Lung (tissue), 12 donors: ENCODE results near the gene SBF2. TPM values are rescaled to one million over a fixed set of nuclear protein-coding genes. Genes with fewer than 3 reads are reported as not detected.
"Not testable (repeated sequence)": the region's sequence is repeated elsewhere in the genome, so short reads cannot be mapped to it uniquely, and the experiment has no call there.

Experiments used
- ATAC-seq: fragments of 200-7000 bp; cut with Tn5 transposase; one replicate; pipeline ENCODE4 v1.9.1; 2020; ENCODE audit warnings: moderate number of reproducible peaks; ENCODE audit not compliant: insufficient read depth, low FRiP score
- DNase-seq, 3 donors: peaks; one replicate each; pipeline ENCODE4 v3.0.0-alpha.2; 2013 to 2017
- H3K27ac ChIP-seq, 2 donors: one replicate each; pipeline ENCODE4 v1.5.1; 2013; ENCODE audit warnings: mild to moderate bottlenecking in 2 of 2, moderate library complexity in 2 of 2, control low read depth in 1 of 2, inconsistent platforms in 1 of 2, low read depth in 1 of 2, low read length in 1 of 2
- H3K27me3 ChIP-seq, 3 donors: one replicate each; pipeline ENCODE4 v1.5.1; 2013; ENCODE audit warnings: low read length in 2 of 3; ENCODE audit not compliant: control insufficient read depth in 3 of 3, insufficient read depth in 3 of 3
- H3K36me3 ChIP-seq, 4 donors: one replicate each; pipeline ENCODE4 v1.5.1; 2013; ENCODE audit warnings: low read length in 4 of 4, mild to moderate bottlenecking in 1 of 4, moderate library complexity in 1 of 4; ENCODE audit not compliant: control insufficient read depth in 4 of 4, insufficient read depth in 4 of 4
- H3K4me1 ChIP-seq, 5 donors: one replicate each; pipeline ENCODE4 v1.5.1; 2013; ENCODE audit warnings: low read length in 5 of 5, mild to moderate bottlenecking in 2 of 5, moderate library complexity in 1 of 5; ENCODE audit not compliant: control insufficient read depth in 5 of 5, insufficient read depth in 5 of 5
- H3K4me3 ChIP-seq: one replicate; pipeline ENCODE4 v1.5.1; 2013; ENCODE audit warnings: mild to moderate bottlenecking, control low read depth, moderate library complexity
- H3K9ac ChIP-seq, 2 donors: one replicate each; pipeline ENCODE4 v1.5.1; 2013; ENCODE audit warnings: low read length in 2 of 2, control low read depth in 1 of 2; ENCODE audit not compliant: insufficient read depth in 1 of 2
- H3K9me3 ChIP-seq, 4 donors: one replicate each; pipeline ENCODE4 v1.5.1; 2013; ENCODE audit warnings: low read length in 3 of 4, mild to moderate bottlenecking in 1 of 4, moderate library complexity in 1 of 4; ENCODE audit not compliant: control insufficient read depth in 4 of 4, insufficient read depth in 3 of 4
- CTCF ChIP-seq: IDR thresholded peaks from 2 replicates; pipeline ENCODE4 v1.5.1; 2012; ENCODE audit warnings: mild to moderate bottlenecking; ENCODE audit errors: control extremely low read depth, extremely low read depth
- WGBS, 2 donors: extraction: QIAGEN DNeasy Blood & Tissue Kit; methylation state at CpG; one replicate each; pipeline ENCODE4 v1.1.7; 2013; 5-methylcytosine and 5-hydroxymethylcytosine counted together
- polyA plus RNA-seq, 2 donors: library from polyadenylated mRNA; stranded (reverse); fragments of 200-250 nt; gene quantifications; one replicate each; pipeline ENCODE4 v1.2.1, GENCODE V29; 2013
- total RNA-seq, 2 donors: library from RNA; depleted of rRNA in 1 of 2; stranded (reverse); fragments of >200 nt in 1 of 2; gene quantifications; one replicate each; pipeline ENCODE4 v1.2.1, GENCODE V29; 2014 to 2021
- donor health status: control.
- donor health status: control.
- donor health status: Bipolar disorder and iron deficiency.
- donor health status: healthy.
- donor health status: DM: yes; HTN: yes; CAD: no.

Gene SBF2
- total and polyA plus RNA-seq, 4 donors: 4.4 to 104 (median 24.9) TPM

- DNase-seq: no peak
Observed at GRCh38 chr11:9745411-9746211, 548.4 kb downstream of the SBF2 start.

GRCh38 chr11:9743512-9743911 lies 550.5 kb downstream of the SBF2 start:
- DNase-seq, H3K27me3 ChIP-seq, H3K9me3 ChIP-seq, ATAC-seq, H3K27ac ChIP-seq, H3K4me3 ChIP-seq, H3K9ac ChIP-seq: not testable (repeated sequence)
- H3K4me1 ChIP-seq: peaks cover 0 to 10% (median 6%) of the 10 kb centered on the region in 5 donors
- 94 to 98% methylated on average over 2 to 3 of the region's 3 CpGs for WGBS, 2 donors
- peaks cover 7 to 22% (median 12%) of the 10 kb centered on the region in 4 donors for H3K36me3 ChIP-seq

More at GRCh38 chr11:9745411-9746211, 548.4 kb downstream of the SBF2 start:
- Histone ChIP-seq H3K27me3 (no peaks in the 10 kb centered on the region), H3K36me3 (peaks cover 0 to 20% (median 7%) of the 10 kb centered on the region in 4 donors), H3K27ac (no peak overlapping the region), H3K4me1 (peaks cover 0 to 10% (median 3%) of the 10 kb centered on the region in 5 donors), H3K9ac (no peak overlapping the region), H3K9me3 (no peaks in the 10 kb centered on the region), H3K4me3 (no peak overlapping the region)
- ATAC-seq: no peak
- 62 to 72% methylated on average over 7 of the region's 7 CpGs for WGBS, 2 donors
- TF ChIP-seq CTCF: no peak

GRCh38 chr11:9741260-9741659 lies 552.8 kb downstream of the SBF2 start:
- no peak overlapping the region for H3K27ac ChIP-seq
- peaks cover 9 to 22% (median 17%) of the 10 kb centered on the region in 4 donors for H3K36me3 ChIP-seq
- peak; percentile 50 for ATAC-seq

More at GRCh38 chr11:9741260-9741659, 552.8 kb downstream of the SBF2 start:
- TF ChIP-seq CTCF: no peak
- DNase-seq: peak; percentile 42 to 69 (median 50)
- Histone ChIP-seq H3K27me3 (no peaks in the 10 kb centered on the region), H3K4me3 (no peak overlapping the region), H3K4me1 (peaks cover 0 to 10% (median 0%) of the 10 kb centered on the region in 5 donors), H3K9me3 (no peaks in the 10 kb centered on the region), H3K9ac (no peak overlapping the region)
- 71 to 85% methylated on average over 6 of the region's 6 CpGs for WGBS, 2 donors
